NCI-H526 treated with DMSO at 0.1 percent for 48 hours (cell line): Measurements from ENCODE around the gene ATP5PD.
"Not testable (repeated sequence)": the region's sequence is repeated elsewhere in the genome, so short reads cannot be mapped to it uniquely, and the experiment has no call there.

ENCODE experiments used
- DNase-seq: peaks from one replicate; lab custom pipeline; 2025; lab: John Stamatoyannopoulos, UW

ATP5PD gene

DNA sequence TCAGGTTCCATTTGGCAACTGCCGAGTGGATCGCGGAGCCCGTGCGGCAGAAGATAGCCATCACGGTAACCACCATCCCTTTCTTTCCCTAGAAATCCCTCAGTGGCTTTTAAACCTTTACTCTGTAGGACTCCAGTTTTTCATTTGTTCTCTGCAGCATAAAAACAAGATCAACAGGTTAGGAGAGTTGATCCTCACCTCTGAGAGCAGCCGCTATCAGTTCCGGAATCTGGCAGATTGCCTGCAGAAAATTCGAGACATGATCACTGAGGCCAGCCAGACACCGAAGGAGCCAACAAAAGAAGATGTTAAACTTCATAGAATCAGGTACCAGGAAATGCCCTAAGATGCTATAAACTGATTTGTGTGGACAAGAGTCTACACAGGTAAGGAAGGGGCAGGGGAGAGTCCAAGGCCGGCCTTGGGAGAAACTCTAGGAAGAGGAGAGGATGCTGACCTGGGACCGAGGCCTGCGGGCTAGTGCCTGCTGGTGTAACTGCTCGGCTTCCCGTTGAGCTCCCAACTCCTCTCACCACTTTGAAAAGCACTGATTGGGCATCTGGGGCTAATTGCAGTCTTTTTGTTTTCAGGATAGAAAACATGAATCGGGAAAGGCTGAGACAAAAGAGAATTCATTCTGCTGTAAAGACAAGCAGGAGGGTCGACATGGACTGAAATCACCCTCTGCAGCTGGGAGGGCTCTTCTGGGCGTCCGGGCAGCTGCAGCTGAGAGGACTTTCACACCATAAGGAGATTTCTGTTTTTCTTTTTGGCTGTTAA lies 26.2 kb downstream of the ATP5PD start:
- DNase-seq = no peak

- DNase-seq = no peak
These were observed 27.1 kb downstream of the ATP5PD start for GRCh38 chr17:75019710-75020109.

DNA sequence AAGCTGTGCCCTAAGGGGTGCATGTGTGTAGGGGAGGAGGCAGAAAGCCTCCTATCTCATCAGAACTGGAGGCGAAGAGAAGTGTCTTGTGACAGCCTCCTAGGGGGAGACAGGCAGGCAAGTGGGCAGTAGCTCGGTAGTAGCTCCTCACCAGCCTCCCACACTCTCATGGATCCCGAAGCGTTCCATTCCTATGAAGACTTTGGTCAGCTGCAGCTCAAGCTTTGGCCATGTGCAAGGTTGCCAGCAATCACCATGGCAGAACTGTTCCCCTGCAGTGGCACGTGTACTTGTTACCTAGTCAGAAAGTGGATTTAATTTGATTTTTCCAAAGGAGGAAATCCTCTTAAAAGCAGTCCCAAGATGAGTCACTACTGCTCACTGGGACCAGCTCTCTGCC lies 27.6 kb downstream of the ATP5PD start:
- no peak for DNase-seq

DNA sequence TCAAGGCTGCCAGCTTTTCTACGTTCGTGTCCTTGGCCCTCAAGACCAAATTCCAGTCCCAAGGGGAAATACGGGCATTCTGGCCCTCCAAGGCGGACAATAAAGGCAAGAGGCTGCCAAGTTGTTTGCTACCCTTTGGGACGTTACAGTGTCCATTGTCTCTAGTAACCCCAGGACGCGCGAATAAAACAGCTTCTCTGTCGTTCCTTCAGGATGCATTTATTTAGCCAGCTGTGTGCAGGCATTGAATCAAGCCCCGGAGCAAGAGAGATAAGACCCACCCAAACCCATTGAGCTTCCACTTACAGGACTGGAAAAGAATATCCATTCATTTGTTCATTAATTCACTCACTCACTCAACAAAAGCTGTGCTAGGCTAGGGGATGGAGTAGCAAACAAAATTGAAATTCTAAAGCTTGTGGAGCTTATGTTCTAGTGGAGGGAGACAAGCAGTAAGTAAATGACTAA lies 33.6 kb downstream of the ATP5PD start:
- no peak for DNase-seq

DNA sequence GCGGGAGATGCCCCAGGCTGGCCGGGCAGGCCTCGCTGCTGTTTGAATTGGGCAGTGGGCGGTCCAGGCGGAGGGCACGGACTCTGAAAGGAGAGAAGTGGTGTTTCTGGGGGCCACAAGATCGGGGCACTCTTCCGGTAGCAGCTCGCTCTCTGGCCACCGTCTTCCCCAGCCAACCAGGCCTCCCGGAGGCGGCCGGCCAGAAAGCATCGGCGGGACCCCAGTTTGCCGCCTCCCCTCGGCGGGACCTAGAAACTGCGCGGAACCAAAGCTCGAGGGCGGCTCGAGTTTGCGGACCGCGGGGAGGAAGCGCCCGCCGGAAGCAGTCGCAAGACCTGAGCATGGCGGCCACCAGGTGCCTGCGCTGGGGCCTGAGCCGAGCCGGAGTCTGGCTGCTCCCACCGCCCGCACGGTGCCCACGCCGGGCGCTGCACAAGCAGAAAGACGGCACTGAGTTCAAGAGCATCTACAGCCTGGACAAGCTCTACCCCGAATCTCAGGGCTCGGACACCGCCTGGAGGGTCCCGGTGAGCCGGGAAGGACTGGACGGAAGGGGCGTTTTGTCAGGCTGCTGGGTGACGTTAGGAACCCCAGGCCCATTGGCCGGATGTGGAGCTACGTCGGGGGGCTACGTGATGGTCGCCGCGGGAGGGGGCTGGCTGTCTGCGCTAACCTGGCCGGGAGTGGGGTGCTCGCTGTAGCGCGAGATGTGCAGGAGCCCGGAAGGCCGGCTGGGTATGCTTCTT lies 34.2 kb downstream of the ATP5PD start, which contains the start of gene MRPL58:
MRPL58 (plus strand) TSS at position 325 of the 746 bp plus-strand sequence; CDS start at position 342, 17 bp downstream.
- DNase-seq = peak; percentile 71

DNA sequence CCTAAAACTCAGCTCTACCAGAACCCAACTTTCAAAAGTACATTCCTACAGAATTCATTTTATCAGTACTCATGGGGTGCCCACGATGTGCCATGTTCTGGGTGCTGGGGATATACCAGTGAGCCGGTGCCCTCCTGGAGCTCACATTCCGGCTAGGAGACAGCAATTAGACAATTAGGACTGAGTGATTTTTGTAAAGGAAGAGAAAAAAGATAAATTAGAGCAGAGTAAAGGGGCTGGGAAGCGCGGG lies 34.7 kb downstream of the ATP5PD start:
- no peak for DNase-seq

DNA sequence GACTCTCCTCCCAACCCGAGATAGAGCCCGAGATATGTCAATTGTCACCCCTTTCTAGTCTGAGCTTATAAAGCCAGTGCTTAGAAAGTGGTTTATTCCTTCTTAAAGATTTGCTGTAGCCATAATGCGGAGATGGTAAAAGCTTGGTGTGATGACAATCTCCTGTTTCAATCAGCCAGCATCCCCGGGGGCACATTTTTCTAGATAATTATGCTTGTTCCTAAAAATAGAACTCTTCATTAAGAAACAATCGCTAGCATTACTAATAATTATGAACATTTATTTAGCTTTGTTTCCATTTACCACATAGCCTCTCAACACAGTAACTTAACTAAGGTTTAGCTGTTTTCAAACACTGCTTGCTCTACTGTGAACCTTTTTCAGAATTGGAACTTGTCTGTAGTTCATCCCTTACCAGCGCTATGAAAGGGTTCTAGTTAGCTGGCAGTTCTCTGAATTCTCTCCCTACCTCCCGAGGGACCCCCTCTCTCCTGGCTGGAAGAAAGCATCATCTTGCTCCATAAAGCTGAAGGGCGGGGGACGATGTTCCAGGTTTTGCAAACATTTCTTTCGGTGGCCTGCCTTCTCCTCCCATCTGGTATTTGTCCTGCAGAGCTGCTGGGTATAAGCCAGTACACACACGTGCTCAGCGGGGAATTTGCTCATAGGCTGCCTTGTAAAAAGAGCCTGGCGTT lies 35.2 kb downstream of the ATP5PD start:
- DNase-seq = no peak

DNA sequence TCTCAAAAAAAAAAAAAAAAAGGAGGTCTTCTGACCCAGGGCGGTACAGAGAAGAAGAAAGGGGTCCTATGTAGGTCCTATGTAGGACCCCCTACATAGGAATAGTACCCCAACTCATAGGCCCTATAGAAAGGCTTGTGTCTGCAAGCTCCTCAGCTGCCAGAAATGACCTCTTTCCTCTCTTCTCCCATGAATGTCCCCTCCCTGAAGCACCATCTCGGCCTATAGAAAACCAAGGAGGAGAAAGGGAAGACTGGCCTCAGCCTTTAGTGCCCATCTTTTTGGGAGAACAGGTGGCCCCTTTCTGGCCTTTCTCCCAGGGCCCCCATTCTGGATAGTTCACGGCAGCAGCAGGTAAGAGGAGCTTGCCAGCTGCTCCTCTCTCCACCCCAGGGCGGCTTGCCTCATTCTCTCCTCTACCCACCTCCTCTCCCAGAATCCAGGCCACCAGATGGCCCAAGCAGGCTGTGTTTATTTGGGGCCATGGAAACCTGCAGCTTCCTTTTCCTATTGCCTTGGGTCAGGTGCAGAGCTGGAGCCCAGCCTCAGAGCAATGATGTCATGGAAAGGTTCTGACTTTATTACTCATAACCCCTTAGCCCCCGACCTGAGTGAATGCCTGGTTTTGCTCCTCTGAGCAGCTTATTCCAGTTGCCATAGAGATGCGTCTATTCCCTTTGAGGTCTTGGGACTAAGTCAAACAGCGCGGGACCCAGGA lies 35.9 kb downstream of the ATP5PD start:
- no peak for DNase-seq

DNA sequence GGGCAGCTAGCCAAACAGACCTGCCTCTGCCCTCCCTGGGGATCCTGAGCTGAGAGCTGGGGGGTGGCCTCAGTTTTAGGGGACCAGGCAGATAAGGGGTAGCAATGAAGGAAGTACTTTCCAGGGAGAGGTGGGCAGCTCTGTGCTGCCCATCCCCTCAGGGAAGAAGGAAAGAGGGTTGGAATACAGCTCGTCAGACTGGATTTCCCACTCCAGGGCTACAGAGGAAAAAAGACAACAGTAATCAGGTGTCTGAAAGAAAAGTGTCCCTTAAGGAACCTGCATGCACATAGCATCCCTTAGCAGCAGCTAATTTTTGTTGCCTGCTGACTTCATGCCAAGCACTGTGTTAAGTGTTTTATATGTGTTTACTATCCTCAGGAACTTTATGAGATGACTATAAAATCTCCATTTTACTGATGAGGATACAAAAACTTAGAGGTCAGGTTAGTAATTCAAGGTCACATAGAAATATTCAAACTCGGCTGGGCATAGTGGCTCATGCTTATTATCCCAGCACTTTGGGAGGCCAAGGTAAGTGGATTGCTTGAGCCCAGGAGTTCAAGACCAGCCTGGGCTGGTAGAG lies 37.5 kb downstream of the ATP5PD start:
- DNase-seq = no peak

DNA sequence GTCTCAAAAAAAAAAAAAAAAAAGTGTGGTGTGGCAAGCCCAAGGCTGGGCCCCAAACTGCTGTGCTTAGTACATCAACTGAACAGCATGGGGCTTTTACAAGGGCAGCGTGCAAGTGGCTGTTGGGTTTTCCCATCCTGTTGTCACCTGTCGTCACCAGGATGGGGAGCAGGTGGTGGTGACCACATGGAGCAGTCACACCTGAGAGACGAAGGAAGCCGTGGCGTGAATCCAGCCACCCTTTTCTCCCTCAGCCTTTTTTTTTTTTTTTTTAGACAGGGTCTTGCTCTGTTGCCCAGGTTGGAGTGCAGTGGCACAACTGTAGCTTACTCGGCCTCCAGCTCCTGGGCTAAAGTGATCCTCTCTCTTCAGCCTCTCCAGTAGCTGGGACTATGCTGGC lies 38.4 kb downstream of the ATP5PD start:
- DNase-seq = no peak

GRCh38 chr17:75006653-75007052 lies 40.1 kb downstream of the ATP5PD start:
- no peak for DNase-seq

DNA sequence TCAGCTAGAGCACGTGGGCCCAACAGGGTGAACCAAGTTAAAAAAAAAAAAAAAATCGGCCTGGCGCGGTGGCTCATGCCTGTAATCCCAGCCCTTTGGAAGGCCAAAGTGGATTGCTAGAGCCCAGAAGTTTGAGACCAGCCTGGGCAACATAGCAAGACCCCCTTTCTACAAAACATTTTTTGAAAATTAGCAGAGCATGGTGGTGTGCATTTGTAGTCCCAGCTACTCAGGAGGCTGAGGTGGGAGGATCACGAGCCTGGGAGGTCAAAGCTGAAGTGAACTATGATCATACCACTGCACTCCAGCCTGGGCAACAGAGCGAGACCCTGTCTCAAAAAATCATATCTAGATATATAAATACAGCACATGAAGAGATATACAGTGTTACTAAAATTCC lies 40.7 kb downstream of the ATP5PD start:
- not testable (repeated sequence) for DNase-seq

DNA sequence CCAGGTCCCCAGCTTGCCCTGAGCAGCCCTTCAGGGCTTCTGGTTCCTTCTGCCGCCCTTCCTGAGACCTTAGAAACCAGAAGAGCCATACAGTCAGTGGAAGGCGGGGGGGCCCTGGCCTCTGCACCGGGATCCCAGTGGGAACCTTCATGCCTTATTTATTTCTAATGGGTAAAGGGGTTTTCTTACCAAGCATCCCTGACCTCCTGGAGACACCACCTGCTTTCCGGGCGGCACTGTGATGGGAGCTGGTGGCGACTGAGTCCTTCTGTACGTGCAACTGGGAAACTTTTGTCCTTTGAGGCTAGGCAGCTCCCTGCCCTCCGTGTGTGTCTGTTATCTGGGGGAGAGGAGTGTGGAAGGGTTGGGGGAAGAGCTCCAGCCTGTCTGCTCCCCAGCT lies 41.5 kb downstream of the ATP5PD start:
- DNase-seq = no peak

- no peak for DNase-seq
These were observed 42.4 kb downstream of the ATP5PD start for GRCh38 chr17:75004371-75004770.

- DNase-seq = no peak
These were observed 42.8 kb downstream of the ATP5PD start for GRCh38 chr17:75003957-75004355.

DNA sequence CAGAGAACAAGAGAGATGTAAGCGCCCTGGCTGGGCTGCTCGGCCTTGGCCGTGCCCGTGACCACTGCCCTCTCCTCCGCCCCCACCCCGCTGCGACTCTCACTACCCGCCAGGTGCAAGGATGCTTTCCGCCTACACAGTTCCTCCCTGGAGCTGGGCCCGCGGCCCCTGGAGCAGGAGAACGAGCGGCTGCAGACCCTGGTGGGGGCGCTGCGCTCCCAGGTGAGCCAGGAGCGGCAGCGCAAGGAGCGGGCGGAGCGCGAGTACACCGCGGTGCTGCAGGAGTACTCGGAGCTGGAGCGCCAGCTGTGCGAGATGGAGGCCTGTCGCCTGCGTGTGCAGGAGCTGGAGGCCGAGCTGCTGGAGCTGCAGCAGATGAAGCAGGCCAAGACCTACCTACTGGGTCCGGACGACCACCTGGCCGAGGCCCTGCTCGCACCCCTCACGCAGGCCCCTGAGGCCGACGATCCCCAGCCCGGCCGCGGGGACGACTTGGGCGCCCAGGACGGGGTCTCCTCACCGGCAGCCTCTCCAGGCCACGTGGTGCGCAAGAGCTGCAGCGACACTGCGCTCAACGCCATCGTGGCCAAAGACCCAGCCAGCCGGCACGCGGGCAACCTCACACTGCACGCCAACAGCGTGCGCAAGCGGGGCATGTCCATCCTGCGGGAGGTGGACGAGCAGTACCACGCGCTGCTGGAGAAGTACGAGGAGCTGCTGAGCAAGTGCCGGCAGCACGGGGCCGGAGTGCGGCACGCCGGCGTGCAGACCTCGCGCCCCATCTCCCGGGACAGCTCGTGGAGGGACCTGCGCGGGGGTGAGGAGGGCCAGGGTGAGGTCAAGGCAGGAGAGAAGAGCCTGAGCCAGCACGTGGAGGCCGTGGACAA lies 43.5 kb downstream of the ATP5PD start:
- no peak for DNase-seq

DNA sequence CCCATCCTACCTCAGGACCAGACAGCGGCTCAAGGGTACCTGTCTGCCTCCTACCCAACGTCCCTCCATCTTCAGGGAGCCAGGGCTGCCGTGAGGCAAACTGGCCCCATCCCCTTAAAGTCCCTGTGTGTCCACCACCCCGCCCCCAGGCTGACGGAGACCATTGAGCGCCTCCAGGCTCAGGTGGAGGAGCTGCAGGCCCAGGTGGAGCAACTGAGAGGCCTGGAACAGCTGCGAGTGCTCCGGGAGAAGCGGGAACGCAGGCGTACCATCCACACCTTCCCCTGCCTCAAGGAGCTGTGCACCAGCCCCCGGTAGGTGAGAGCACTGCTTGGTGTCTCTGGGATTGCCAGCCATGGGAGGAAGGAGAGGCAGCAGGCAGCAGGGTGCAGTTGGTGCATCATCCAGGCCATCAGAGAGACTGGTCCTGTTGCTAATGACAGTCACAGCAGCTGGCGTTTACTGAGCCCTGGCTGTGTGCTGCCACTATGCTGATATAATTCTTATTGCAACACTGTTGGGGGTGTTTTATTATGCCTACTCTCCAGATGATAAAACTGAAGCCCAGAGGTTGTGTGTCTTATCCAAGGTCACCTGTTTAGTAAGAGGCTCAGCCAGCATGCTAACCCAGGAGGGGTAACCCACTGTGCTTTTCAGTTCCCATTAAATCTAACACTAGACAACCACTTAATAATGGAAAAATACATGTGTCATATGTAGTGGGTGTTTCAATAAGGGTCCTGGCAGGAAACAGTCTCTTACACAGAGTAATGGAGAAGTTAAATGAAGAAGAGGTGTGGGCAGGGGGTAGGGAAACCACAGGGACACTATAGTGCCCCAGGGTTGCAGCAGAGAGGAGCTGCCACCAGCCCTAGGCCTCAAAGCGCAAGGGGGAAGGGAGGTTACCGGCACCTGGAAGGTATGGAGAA lies 44.6 kb downstream of the ATP5PD start:
- no peak for DNase-seq

GRCh38 chr17:74999523-74999922 lies 47.2 kb downstream of the ATP5PD start:
- no peak for DNase-seq

DNA sequence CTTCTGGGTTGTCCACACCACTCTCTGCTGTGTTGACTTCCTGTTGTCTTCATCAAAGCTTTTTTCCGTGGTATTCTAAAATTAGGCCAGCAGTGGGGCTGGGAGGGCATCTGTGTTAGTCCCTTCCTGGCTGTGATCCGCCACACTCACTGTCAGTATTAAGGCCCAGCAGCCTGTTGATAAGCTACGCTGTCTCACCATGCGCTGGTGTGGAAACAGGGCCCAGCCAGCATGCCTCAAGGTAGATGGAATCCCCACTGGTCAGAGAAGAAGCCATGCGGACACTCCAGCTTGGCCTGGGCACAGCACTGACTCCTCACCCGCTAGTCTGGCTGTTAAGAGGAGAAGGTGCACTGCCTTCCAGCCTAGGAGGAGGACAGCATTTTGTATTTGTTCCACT lies 48.0 kb downstream of the ATP5PD start:
- DNase-seq = no peak

- no peak for DNase-seq
These were observed 50.9 kb downstream of the ATP5PD start for GRCh38 chr17:74995847-74996246.
